GM12872 (cell line): ENCODE measurements around the gene EPN3.

Experiments
- CTCF ChIP-seq: IDR thresholded peaks from 3 replicates; pipeline ENCODE4 v1.5.1; 2011; ENCODE audit warnings: low read depth, mild to moderate bottlenecking, low read length, moderate library complexity; ENCODE audit not compliant: insufficient read depth

The EPN3 gene

GRCh38 chr17:50547736-50548083 lies 15.2 kb downstream of the EPN3 start:
- TF ChIP-seq CTCF, result no peak

- no peak for TF ChIP-seq CTCF
Observed at GRCh38 chr17:50548831-50549230, 16.3 kb downstream of the EPN3 start.

- TF ChIP-seq CTCF, result no peak
Observed at GRCh38 chr17:50549256-50549941, 16.9 kb downstream of the EPN3 start.

- TF ChIP-seq CTCF, result no peak
Observed at GRCh38 chr17:50549969-50550368, 17.4 kb downstream of the EPN3 start.

GRCh38 chr17:50550661-50551432 lies 18.3 kb downstream of the EPN3 start:
- TF ChIP-seq CTCF, result peak; percentile 60; the same call in 2 of the 3 replicates

GRCh38 chr17:50551433-50551815 lies 18.9 kb downstream of the EPN3 start:
- no peak for TF ChIP-seq CTCF

- TF ChIP-seq CTCF, result no peak
Observed at GRCh38 chr17:50551884-50552283, 19.3 kb downstream of the EPN3 start.
